Omental fat pad (tissue), 4 donors: ENCODE data around the gene FOXP1. TPM values are rescaled to one million over a fixed set of nuclear protein-coding genes. Genes with fewer than 3 reads are reported as not detected.

Source experiments
- ATAC-seq: fragments of 150-250 bp; one replicate; pipeline ENCODE4 v1.9.1; 2016; ENCODE audit warnings: mild to moderate bottlenecking, moderate library complexity; ENCODE audit not compliant: low FRiP score
- DNase-seq: peaks from one replicate; pipeline ENCODE4 v3.0.0-alpha.2; 2019; ENCODE audit warnings: low spot score
- total RNA-seq, 4 donors: library from RNA; depleted of rRNA; stranded (reverse); fragments of >200 nt; gene quantifications; one replicate each; pipeline ENCODE4 v1.1.0, GENCODE V29; 2016
- TF ChIP-seq, protein P1 (sequence below), 3 donors: fragments of 450-650 bp; IDR thresholded peaks; one replicate each; pipeline ENCODE4 v1.5.1; 2016 to 2017; ENCODE audit warnings: antibody characterized with exemption in 3 of 3, mild to moderate bottlenecking in 3 of 3, moderate library complexity in 2 of 3

FOXP1 gene
- total RNA-seq, 4 donors from 2014 or later = 72.4 to 128 (median 76.7) TPM

- TF ChIP-seq, protein P1, sequence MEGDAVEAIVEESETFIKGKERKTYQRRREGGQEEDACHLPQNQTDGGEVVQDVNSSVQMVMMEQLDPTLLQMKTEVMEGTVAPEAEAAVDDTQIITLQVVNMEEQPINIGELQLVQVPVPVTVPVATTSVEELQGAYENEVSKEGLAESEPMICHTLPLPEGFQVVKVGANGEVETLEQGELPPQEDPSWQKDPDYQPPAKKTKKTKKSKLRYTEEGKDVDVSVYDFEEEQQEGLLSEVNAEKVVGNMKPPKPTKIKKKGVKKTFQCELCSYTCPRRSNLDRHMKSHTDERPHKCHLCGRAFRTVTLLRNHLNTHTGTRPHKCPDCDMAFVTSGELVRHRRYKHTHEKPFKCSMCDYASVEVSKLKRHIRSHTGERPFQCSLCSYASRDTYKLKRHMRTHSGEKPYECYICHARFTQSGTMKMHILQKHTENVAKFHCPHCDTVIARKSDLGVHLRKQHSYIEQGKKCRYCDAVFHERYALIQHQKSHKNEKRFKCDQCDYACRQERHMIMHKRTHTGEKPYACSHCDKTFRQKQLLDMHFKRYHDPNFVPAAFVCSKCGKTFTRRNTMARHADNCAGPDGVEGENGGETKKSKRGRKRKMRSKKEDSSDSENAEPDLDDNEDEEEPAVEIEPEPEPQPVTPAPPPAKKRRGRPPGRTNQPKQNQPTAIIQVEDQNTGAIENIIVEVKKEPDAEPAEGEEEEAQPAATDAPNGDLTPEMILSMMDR (IDR thresholded peaks at IDR 0.05) = no peak
- no peak for ATAC-seq
- no peak for DNase-seq
Observed at GRCh38 chr3:71180524-71180923, 403.0 kb downstream of the FOXP1 start.

GRCh38 chr3:71177375-71177774, 406.2 kb downstream of the FOXP1 start:
- DNase-seq = no peak
- TF ChIP-seq, protein P1 (IDR thresholded peaks at IDR 0.05) = no peak
- ATAC-seq = no peak

DNA sequence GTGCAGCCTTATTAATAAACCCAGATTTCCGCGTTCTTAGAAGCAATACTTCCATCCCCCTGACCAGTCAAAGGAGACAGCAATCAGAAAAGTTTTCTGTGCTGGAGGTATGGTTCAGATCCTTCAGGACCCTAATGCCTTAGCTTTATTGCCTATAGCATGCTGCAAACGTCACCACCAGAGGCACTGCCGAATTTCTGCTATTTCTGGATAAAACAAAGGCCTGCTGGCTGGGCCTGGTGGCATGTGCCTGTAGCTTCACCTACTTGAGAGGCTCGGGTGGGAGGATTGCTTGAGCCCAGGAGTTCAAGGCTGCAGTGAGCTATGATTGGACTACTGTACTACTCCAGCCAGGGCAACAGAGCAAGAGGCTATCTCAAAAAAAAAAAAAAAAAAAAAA, 407.2 kb downstream of the FOXP1 start:
- TF ChIP-seq, protein P1 (IDR thresholded peaks at IDR 0.05) = no peak
- no peak for DNase-seq
- ATAC-seq = no peak

GRCh38 chr3:71175691-71176365, 407.7 kb downstream of the FOXP1 start:
- DNase-seq (no peak), ATAC-seq (no peak)
- TF ChIP-seq, protein P1 (IDR thresholded peaks at IDR 0.05) = no peak

- peak; percentile 81 for ATAC-seq
- TF ChIP-seq, protein P1 (IDR thresholded peaks at IDR 0.05) = no peak
- no peak for DNase-seq
Observed at GRCh38 chr3:71172951-71173350, 410.6 kb downstream of the FOXP1 start.

GRCh38 chr3:71172189-71172588, 411.3 kb downstream of the FOXP1 start:
- ATAC-seq (no peak), DNase-seq (no peak)
- TF ChIP-seq, protein P1 (IDR thresholded peaks at IDR 0.05) = no peak

DNA sequence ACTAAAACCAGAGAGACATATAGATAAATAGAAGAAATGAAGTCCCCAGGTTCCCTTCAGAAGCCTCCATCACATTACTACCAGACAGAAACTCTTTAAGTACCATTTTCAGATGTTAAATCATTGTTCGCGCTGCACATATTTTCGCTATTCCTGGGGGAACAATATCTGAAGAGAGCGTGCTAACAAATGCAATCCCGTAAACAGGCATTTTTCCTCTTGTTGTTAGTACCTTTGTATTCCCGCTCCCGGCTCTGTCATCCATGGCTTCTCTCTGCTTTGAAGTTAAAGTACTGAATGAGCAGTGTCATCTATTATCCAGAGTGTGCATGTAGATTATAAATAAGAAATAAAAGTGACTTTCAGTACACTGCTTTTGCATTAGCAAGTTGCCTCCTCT, 412.3 kb downstream of the FOXP1 start:
- ATAC-seq (no peak), DNase-seq (no peak)
- TF ChIP-seq, protein P1 (IDR thresholded peaks at IDR 0.05) = no peak
